Hypothalamus (tissue), 51 donors: ENCODE measurements around the gene SLC7A7.
"Not testable (repeated sequence)": the region's sequence is repeated elsewhere in the genome, so short reads cannot be mapped to it uniquely, and the experiment has no call there.

Experiments used
- DNase-seq, 51 donors: peaks; one replicate each; lab custom pipeline; 2025; lab: John Stamatoyannopoulos, UW

SLC7A7 gene

DNA sequence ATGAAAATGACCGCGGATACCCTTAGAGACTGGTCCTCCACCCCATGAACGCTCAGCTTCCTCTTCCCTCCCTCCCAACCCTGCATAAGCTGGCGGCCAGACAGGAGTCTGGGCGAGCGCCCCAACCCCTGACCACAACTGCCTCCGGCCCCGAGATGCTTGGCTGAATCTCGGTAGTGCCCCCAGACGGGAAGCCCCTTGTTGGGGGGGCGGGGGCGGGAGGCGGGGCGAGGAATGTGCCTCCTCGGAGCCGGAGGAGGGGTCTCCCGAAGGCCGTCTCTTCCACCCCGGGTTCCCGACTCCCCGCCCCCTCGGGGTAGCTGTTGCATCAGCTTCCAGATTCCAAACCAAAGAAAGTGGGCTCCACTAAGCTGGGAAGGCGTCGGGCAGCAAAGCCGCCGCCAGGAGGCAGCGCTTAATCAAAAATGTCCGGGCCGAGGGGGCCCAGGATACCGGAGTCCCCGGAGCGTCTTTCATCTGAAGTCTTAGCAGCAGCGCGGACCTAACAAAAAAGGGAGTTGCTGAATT is 7.4 kb upstream of the SLC7A7 start:
- DNase-seq = peak in 42 of 51 donors; percentile 15 to 77 (median 55)

DNA sequence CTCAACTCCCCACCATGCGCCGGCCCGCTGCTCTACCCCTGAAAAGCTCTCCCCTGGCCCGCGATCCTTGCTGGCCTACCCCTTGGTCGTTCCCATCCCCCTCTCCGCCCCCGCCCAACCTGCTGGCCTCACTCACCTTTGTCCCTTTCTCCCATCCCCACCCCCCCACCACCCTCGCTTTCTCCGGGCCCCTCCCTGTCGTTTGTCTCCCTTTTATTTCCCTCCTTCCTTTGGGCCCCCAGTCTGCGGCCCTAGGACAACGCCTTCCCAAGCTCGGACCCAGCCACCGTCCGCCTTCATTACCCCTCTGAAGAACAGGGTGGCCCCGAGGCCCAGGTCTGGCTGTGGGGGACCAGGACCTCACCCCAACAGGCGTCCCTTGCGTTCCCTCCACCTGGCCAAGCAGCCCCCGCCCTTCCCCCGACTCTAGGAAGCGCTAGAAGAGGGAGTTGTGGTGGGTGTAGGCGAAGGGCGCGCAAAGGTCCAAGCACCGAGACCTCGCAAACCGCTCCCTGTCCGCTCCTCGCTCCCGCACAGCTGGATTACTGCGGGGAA is 6.9 kb upstream of the SLC7A7 start:
- no peak for DNase-seq

DNA sequence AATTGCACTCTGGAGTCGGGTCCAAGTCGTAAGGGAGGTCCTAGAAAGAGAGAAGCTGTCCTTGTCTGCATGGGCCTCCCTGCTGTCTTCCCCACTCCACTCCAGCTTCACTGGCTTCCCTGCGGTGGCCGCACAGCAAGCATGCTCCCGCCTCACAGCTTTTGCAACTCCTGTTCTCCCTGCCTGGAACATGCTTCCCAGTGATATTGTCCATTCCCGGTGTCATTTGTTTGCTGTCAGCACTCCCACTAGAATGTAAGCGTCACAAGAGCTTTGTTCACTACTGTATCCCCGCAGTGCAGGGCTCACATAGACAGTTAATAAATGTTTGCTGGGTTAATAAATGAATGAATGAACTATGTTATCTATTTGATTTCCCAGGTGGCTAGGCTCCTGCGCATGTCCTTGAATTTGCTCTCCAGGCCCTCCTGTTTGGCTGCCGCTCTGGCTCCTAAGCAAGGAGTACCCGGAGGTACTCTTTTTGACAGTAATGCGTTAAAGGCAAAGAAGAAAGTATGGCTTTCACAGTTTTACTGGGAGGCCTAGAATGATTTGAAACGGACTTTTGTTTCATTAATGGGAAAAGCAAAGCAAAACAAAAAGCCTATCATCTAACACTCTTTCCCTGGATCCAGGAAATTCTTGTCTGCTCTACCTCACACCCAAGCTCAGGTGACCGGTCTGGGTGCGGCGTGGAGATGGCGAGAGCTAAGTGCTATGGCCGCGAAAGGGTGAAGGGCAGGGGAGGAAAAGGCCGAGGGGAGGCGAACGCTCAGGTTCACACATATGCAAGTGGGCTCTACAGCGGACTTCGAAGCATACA is 6.2 kb upstream of the SLC7A7 start:
- DNase-seq = no peak

DNA sequence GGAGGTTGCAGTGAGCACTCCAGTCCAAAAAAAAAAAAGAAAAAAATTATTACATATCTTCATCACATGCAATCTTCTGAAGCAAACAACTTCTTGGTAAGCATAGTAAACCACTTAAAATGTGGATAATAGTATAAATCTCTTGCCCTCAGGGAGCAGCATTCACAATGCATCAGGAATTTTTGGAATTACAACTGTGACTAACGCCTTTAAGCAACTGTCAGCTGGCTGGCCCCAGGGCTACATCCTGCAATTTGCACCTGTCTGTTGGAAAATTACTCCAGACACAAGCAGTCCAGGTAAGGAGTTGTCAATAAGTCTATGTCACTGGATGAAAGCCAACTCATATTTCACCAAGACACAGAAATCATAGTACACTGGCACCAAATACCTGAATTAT is 5.5 kb upstream of the SLC7A7 start:
- DNase-seq = no peak

DNA sequence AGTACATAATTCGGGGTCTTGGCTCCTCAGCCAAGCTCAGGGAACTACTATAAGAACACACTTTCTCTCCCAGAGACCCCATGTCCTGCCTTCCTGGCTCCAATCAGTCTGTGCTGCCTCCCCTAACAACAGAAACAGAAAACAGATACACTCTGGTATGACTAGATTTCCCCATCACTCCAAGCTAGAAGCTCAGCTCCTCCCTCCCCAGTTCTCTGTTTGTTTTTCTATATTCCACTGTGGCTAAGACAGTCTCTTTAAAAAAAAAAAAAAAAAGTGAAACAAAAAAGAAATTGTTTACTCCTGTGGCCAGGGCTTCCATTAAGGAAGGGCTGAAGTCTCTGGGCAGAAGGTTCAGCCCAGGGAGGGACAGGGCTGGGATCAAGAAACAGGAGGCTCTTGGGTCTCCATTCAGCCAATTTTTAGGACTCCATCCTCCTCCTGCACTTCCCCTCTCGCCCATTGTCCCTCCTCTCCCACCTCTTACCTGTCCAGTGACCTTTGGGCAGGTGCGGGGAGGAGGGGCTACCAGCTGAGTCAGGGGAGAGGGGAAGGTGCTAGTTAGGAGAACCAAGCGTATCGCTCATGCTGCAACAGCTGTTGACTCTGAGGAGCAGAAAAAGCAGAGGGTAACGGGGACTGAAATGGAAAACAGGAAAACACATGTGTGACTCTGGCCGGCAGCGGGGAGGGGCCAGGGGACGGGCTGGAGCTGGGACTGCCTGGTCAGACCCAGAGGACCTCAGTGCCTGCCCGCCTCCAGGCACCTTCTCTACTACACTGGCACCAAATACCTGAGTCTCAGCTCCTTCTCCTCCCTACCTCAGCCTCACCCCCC is 4.1 kb upstream of the SLC7A7 start:
- peak in 6 of 51 donors; percentile 5 to 24 (median 16) for DNase-seq

DNA sequence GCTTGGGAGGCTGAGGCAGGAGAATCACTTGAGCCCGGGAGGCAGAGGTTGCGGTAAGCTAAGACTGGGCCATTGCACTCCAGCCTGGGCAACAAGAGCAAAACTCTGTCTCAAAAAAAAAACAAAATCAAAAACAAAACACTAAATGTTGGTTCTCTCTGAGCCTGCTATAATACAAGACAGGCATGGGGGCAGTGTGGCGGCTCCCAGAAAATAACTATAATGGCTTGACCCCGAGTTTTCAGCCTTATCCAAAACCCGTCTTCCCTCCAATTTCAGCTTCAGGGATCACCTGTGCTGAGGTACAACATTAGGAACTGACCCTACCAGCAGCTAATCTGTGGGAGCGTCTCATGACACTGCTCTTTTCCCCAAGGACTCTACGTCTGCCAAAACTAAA is 862 bp downstream of the SLC7A7 start:
- DNase-seq = no peak

DNA sequence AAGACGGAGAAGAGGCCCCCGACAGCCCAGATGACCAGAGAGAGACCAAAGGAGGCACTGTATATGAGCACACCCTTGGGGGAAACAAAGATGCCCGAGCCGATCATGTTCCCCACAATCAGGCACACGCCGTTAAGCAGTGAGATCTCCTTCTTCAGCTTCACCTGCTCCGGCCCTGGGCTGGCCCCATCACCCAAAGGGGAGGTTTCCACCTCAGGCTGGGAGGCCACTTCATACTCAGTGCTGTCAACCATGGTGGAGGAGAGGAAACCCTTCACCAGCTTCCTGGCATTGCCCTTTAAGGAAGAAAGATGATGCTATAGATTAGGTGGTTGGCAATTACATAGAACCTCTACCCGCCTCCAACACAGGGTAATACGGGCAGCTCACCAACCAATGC is 2.1 kb downstream of the SLC7A7 start:
- no peak for DNase-seq

DNA sequence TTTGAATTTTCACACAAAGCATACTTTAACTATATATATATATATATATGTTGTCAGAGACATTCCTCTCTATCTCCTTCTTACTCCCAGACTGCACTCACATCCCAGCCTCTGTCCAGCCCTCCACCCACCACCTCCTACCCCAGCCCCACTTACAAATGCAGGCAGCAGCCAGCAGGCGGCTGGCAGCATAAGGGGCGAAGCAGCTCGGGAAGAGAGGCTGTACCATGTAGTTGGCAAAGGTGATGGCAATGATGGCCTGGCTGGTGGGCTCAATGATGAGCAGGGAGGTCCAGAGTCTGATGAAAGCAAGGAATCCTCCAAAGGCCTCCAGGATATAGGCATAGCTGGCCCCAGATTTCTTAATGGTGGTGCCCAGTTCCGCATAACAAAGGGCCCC is 2.5 kb downstream of the SLC7A7 start:
- no peak for DNase-seq

DNA sequence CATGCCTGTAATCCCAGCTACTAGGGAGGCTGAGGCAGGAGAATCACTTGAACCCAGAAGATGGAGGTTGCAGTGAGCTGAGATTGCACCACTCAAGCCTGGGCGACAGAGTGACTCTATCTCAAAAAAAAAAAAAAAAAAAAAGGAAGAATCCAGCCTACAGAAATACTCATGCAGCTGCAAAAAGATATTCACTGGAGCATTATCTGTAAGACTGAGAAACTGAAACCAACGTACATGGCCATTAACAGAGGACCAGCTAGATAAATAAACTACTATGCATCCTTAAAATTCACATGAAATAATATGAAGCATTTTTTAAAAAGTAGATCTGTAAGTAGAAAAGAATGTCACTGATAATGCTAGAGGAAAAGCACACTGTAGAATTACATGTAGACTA is 3.5 kb downstream of the SLC7A7 start:
- DNase-seq = no peak

DNA sequence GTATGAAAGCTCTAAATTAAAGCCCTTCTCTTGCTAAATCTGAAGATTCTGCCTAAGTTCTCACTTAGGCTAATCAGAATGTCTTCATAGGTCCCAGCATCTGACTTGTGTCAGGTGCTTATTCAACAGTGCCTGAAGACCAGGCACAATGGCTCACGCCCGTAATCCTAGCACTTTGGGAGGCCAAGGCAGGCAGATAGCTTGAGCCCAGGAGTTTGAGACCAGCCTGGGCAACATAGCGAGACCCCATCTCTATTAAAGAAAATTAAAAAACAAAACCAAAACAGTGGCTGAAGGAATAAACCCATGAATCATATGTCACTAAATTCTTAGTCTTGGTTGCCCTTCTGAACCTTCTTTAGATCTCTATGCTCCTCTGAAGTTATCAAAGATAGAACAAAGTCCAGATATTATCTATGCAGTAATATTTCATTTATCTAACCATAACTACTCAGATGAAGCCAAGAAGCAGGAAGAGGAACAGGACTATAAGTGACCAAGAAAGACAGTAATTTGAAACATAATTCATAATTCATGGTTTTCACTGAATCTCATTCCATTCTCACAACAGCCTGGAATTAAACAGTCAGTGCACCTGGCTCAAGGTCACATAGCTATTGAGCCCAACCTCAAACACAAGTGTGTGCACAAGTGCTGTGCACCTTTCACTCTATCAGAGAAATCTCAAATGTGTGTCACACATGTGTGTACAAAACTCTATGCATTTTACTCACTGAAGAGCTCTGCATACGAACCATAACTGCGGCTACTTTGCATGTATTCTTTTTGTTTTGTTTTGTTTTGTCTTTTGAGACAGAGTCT is 6.6 kb downstream of the SLC7A7 start:
- DNase-seq = no peak

DNA sequence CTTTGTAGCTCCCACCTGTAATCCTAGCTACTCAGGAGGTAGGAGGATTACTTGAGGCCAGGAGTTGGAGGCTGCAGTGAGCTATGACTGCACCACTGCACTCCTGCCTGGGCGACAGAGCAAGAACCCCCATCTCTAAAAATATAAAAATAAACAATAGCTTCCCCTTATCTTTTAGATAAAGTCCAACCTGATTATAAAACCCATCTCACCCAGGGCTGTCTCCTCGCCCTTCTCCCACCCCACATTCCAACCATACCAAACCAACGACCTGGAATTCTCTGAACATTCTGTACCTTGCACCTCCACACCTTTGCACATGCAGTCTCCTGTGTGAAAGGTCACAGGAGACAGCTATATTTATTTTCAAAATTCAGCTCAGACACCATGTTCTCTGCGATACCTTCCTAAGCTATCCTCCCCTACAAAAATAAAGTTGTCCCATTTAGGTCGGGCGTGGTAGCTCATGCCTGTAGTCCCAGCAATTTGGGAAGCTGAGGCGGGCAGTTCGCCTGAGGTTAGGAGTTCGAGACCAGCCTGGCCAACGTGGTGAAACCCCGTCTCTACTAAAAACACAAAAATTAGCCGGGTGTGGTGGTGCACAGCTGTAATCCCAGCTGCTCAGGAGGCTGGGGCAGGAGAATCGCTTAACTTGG is 7.7 kb downstream of the SLC7A7 start:
- no peak for DNase-seq

DNA sequence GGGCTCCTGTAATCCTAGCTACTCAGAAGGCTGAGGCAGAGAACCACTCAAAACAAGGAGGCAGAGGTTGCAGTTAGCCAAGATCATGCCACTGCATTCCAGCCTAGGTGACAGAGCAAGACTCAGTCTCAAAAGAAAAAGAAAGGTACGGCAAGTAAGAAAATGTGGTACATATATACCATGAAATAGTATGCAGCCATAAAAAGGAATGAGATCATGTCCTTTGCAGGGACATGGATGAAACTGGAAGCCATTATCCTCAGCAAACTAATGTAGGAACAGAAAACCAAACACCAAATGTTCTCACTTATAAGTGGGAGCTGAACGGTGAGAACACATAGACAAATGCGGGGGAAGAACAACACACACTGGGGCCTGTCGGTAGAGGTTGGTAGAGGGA is 10.0 kb downstream of the SLC7A7 start:
- not testable (repeated sequence) for DNase-seq

DNA sequence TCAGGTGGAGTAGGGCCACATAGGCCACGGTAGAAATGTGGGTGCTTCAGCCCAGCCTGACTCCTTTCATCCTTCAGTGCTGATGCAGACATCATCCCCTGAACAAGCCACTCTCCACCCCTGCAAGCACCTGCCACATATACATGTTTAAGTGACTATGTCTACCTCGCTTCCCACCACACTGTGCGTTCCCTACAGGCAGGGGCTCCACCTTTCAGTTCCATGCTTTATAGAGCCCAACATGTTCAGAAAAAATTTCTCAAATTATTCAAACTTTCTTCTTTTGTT is 11.6 kb downstream of the SLC7A7 start:
- DNase-seq = no peak

DNA sequence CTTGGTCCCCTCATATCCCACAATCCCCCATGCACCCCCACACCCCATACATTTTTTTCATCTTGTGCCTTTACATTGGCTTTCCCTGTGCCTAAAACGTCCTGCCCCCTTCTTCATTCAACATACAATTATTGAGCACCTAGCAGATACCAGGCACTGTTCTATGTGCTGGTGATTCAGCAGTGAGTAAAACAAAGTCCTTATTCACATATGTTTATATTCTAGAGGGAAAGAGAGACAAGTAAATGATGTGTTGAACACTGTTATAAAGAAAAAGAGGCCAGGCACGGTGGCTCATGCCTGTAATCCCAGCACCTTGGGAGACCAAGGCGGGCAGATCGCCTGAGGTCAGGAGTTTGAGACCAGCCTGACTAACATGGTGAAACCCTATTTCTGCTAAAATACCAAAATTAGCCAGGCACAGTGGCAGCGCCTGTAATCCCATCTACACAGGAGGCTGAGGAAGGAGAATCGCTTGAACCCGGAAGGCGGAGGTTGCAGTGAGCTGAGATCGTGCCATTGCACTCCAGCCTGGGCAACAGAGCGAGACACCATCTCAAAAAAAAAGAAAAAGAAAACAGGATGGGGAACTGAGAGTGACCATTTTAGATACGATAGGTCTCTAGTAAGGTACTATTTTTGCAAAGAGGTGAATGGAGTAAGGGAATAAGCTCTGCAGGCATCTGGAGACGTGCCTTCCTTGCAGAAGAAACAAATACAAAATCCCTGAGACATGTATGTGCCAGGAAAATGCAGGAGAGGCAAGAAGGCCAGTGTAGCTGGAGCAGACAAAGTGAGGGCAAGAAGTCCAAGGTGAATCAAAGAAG is 12.2 kb downstream of the SLC7A7 start:
- no peak for DNase-seq

DNA sequence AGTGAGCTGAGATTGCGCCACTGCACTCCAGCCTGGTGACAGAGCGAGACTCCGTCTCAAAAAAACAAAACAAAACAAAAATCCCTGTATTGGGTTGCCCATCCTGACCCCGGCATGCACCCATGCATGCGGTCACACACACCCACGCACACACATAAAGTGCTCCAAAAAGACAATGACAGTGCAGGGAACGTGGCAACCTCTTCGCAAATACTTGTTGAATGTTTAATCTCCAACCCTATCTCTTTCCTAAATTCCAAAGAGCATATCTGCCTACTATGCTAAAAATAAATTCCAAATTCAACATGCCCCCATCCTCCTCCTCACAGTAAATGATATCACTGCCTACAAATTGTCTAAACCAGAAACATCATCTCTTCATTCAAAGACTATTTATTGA is 13.5 kb downstream of the SLC7A7 start:
- DNase-seq = no peak

DNA sequence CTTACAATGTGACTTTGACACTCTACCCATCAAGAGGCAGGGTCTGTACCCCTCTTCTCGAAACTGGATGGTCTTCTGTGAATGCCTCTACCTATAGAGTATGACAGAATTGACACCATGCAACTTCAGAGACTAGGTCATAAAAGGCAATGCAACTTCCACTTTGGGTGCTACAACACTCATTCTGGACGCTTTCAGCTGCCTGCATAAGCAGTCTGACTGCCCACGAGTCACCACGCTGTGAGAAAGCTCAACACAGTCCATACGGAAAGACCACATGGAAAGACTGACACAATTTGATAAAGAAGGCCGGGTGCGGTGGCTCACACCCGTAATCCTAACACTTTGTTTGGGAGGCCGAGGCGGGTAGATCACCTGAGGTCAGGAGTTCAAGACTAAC is 14.9 kb downstream of the SLC7A7 start:
- DNase-seq = no peak

DNA sequence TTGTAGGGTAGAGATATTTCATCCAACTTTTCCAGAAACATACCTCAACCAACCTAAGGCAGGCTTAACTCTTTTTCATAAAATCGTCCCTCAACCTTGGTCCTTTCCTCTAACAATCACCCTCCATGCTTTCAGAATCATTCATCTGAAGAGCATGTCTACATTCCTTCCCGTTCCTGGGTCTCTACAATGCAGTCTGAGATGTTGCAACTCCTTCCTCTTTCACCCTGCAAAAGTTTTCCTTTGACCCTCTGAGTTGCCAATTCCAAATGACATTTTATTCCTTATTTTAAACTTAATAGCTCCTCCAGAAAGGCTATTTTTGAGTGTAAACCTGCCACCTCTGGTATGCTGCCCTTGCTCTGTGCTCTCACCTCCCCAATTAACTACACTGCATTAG is 16.7 kb downstream of the SLC7A7 start:
- DNase-seq = no peak

DNA sequence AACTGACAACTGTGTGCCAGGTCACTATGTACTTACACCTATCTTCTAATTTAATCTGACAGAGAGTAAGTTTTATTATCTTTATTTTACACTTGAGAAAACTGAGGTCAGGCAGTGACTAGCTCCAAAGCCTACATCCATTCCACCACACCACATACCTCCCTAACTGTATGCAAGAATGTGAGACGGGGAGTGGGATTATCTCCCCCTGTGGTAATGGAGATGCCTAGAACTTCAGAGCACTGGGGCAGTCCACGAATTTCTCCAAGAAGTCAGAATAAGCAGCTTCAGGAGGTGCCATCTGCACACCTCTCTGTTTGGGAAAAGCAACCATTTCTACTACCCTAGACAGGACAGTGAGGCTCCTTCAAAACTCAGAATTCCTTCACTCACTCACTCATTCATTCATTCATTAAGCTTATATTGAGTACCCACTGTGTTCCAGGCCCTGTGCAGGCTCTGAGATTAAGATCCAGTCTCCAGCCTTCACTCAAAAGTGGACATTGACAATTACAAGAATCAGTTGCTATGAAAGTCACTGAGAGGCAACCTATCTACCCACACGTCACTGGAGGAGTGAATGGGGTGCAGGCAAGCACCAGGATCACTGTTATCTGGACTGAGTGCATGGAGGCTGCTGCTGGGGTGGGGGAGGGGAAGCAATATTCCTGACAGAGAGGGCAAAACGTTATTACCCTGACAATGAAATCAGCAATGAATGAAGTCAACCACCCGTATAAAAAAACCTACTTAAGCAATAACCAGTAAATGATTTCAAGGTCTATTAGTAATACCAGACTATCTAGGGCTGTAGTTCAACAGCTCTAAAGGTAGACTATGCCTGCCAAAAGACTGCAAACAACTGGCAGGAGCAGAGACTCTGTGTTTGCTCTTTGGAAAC is 18.0 kb downstream of the SLC7A7 start:
- DNase-seq = no peak
